GM23248 (cell line): ENCODE results near the gene PLEKHG2. TPM values are rescaled to one million over a fixed set of nuclear protein-coding genes. Genes with fewer than 3 reads are reported as not detected.

Experiments
- DNase-seq: peaks from one replicate; pipeline ENCODE4 v3.0.0-alpha.2; 2015
- H2AFZ ChIP-seq: fragments of 200-600 bp; sonication (generic); 2 replicates; pipeline ENCODE4 v1.6.1; 2016; ENCODE audit warnings: antibody characterized with exemption
- H3F3A ChIP-seq: fragments of 200-600 bp; sonication (generic); 2 replicates; pipeline ENCODE4 v1.6.1; 2016; ENCODE audit warnings: mild to moderate bottlenecking, antibody characterized with exemption, mixed run types; ENCODE audit not compliant: insufficient read depth
- H3K27ac ChIP-seq: fragments of 200-600 bp; sonication (generic); 2 replicates; pipeline ENCODE4 v1.5.1; 2016; ENCODE audit warnings: mild to moderate bottlenecking
- H3K27me3 ChIP-seq: fragments of 200-600 bp; sonication (generic); replicated peaks from 2 replicates; pipeline ENCODE4 v1.6.1; 2016; ENCODE audit warnings: mild to moderate bottlenecking; ENCODE audit not compliant: insufficient read depth
- H3K36me3 ChIP-seq: fragments of 200-600 bp; sonication (generic); 2 replicates; pipeline ENCODE4 v1.6.1; 2016; ENCODE audit warnings: low read depth, mild to moderate bottlenecking
- H3K4me1 ChIP-seq: fragments of 200-600 bp; sonication (generic); 2 replicates; pipeline ENCODE4 v1.6.1; 2016; ENCODE audit warnings: mild to moderate bottlenecking; ENCODE audit not compliant: insufficient read depth
- H3K4me2 ChIP-seq: fragments of 200-600 bp; sonication (generic); one replicate; pipeline ENCODE4 v1.6.1; 2016; ENCODE audit warnings: mild to moderate bottlenecking; ENCODE audit not compliant: unreplicated experiment
- H3K4me3 ChIP-seq: fragments of 200-600 bp; sonication (generic); 2 replicates; pipeline ENCODE4 v1.5.1; 2016; ENCODE audit warnings: mild to moderate bottlenecking
- H3K79me2 ChIP-seq: fragments of 200-600 bp; sonication (generic); 2 replicates; pipeline ENCODE4 v1.6.1; 2016; ENCODE audit warnings: mild to moderate bottlenecking; ENCODE audit not compliant: insufficient read depth
- H3K9ac ChIP-seq: fragments of 200-600 bp; sonication (generic); 2 replicates; pipeline ENCODE4 v1.6.1; 2016; ENCODE audit warnings: mild to moderate bottlenecking
- H3K9me2 ChIP-seq: fragments of 200-600 bp; sonication (generic); 2 replicates; pipeline ENCODE4 v1.6.1; 2016; ENCODE audit warnings: mixed run types, mild to moderate bottlenecking, moderate library complexity; ENCODE audit not compliant: insufficient read depth
- H3K9me3 ChIP-seq: fragments of 200-600 bp; sonication (generic); one replicate; pipeline ENCODE4 v1.6.1; 2017; ENCODE audit warnings: low read depth
- H4K20me1 ChIP-seq: fragments of 200-600 bp; sonication (generic); 2 replicates; pipeline ENCODE4 v1.6.0; 2016; ENCODE audit not compliant: insufficient read depth
- EZH2 ChIP-seq: fragments of 200-600 bp; sonication (generic); IDR thresholded peaks from 2 replicates; pipeline ENCODE4 v1.6.1; 2018; ENCODE audit warnings: antibody characterized with exemption, mild to moderate bottlenecking; ENCODE audit not compliant: insufficient read depth, poor library complexity, severe bottlenecking
- EZH2phosphoT487 ChIP-seq: fragments of 200-600 bp; sonication (generic); IDR thresholded peaks from 2 replicates; pipeline ENCODE4 v1.6.1; 2018; ENCODE audit warnings: antibody characterized with exemption, moderate library complexity, mild to moderate bottlenecking, low read depth; ENCODE audit not compliant: insufficient read depth
- WGBS, 2 experiments: methylation state at CpG; one replicate each; pipeline ENCODE4 v1.1.6; 2015 to 2017; ENCODE audit warnings: low lambda C conversion rate in 2 of 2, low coverage in 1 of 2; ENCODE audit errors: missing lambda C conversion rate in 2 of 2; 5-methylcytosine and 5-hydroxymethylcytosine counted together
- in situ Hi-C: fragments of 300-500 bp; cut with MboI; formaldehyde crosslinking; loops from 2 replicates; pipeline ENCODE4 v1.15.0; 2020
- polyA plus RNA-seq: library from polyadenylated mRNA; unstranded; fragments of >200 nt; fragmentation: Nextera tagmentation; extraction: Ambion mirVana; gene quantifications from 2 replicates; pipeline ENCODE4 v1.2.1, GENCODE V29; 2016
- total RNA-seq: library from RNA; depleted of rRNA; stranded (reverse); fragments of >200 nt; shearing (Covaris generic); gene quantifications from 2 replicates; pipeline ENCODE4 v1.2.3, GENCODE V29; 2014

The PLEKHG2 gene
- total and polyA plus RNA-seq, 2 experiments from 2014 or later: 12.0 to 12.2 TPM

DNA sequence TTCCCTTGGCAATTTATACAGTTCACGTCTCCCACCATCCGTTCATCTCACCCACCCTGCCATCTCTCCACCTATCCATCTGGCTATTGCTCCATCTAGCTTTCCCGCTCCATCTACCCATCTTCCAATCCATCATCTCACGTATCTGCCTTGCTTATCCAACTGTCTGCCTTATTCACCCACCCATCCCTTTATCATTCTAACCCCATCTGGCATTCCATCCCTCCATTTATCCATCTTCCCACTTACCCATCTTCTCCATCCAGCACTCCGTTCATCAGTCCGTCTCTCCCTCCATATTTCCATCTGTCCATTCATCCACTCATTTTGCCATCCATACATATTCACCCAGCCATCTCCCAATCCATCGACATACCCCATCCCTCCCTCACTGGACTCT, 13.3 kb downstream of the PLEKHG2 start:
- H3K4me1 ChIP-seq: peaks cover 17% of the 10 kb centered on the region
- no peaks in the 10 kb centered on the region for H3K9me2 ChIP-seq
- no peaks in the 10 kb centered on the region for H3K36me3 ChIP-seq
- H2AFZ ChIP-seq: no peak overlapping the region
- 87 to 92% methylated on average over 7 of the region's 7 CpGs for WGBS, 2 experiments
- H3K79me2 ChIP-seq: no peaks in the 10 kb centered on the region
- TF ChIP-seq EZH2 (no peak), EZH2phosphoT487 (no peak)
- H4K20me1 ChIP-seq: no peaks in the 10 kb centered on the region
- in situ Hi-C loops: no loop called here
- DNase-seq: no peak
- H3K27me3 ChIP-seq: no peaks in the 10 kb centered on the region
- peaks cover 51% of the 10 kb centered on the region for H3F3A ChIP-seq
- H3K4me3 ChIP-seq: no peak overlapping the region
- H3K9me3 ChIP-seq: no peaks in the 10 kb centered on the region
- H3K27ac ChIP-seq: no peak overlapping the region
- no peak overlapping the region for H3K4me2 ChIP-seq
- H3K9ac ChIP-seq: no peak overlapping the region

DNA sequence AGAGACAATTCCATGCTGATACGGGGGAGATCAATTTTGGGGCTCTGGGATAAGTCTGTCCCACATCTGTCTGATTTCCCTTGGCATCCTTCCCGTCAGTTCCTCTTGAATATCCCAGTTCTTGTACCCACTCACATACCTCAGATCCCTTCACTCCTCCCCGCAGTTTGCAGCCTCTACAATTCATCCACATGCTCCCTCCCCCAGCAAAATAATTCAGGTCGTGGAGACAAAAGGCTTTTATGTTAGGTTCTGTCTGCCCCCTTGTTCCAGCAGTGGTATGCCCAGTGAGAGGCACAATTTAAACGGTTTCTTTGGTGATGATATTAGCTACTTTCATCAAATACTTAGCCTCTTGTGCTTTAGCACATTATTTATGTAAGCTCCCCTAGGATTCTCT, 13.7 kb downstream of the PLEKHG2 start:
- TF ChIP-seq EZH2phosphoT487: no peak
- no peak for TF ChIP-seq EZH2
- peaks cover 17% of the 10 kb centered on the region for H3K4me1 ChIP-seq
- no peaks in the 10 kb centered on the region for H3K36me3 ChIP-seq
- no peaks in the 10 kb centered on the region for H3K79me2 ChIP-seq
- in situ Hi-C loops: no loop called here
- DNase-seq: no peak
- H3K4me2 ChIP-seq: no peak overlapping the region
- no peaks in the 10 kb centered on the region for H4K20me1 ChIP-seq
- H3F3A ChIP-seq: peaks cover 56% of the 10 kb centered on the region
- H3K9me3 ChIP-seq: no peaks in the 10 kb centered on the region
- H3K27ac ChIP-seq: no peak overlapping the region
- no peak overlapping the region for H3K9ac ChIP-seq
- H3K27me3 ChIP-seq: no peaks in the 10 kb centered on the region
- H2AFZ ChIP-seq: no peak overlapping the region
- H3K9me2 ChIP-seq: no peaks in the 10 kb centered on the region
- no peak overlapping the region for H3K4me3 ChIP-seq
- WGBS, 2 experiments: 35% methylated on average over 5 of the region's 5 CpGs

DNA sequence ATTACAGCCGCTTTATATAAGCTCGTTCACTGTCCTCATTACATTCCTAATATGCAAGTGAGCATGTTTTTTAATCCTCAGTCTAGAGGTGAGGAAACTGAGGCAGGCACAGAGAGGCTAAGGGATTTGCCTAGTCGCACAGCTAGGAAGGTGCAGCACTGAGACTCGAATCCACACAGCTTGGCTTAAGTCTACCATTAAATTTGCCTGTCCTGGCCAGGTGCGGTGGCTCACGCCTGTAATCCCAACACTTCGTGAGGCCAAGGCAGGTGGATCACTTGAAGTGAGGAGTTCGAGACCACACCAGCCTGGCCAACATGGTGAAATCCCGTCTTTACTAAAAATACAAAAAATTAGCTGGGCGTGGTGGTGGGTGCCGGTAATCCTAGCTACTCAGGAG, 15.2 kb downstream of the PLEKHG2 start:
- no peaks in the 10 kb centered on the region for H3K9me2 ChIP-seq
- H2AFZ ChIP-seq: no peak overlapping the region
- 76% methylated on average over 11 of the region's 11 CpGs for whole genome bisulfite sequencing, 2 experiments
- H3K4me2 ChIP-seq: no peak overlapping the region
- no peak overlapping the region for H3K9ac ChIP-seq
- H3K79me2 ChIP-seq: no peaks in the 10 kb centered on the region
- H3K9me3 ChIP-seq: no peaks in the 10 kb centered on the region
- H3K4me3 ChIP-seq: no peak overlapping the region
- in situ Hi-C loops: no loop called here
- no peak for DNase-seq
- H3K36me3 ChIP-seq: peaks cover 5% of the 10 kb centered on the region; the same call in 1 of the 2 replicates
- H3K4me1 ChIP-seq: peaks cover 17% of the 10 kb centered on the region
- peak overlapping the region; percentile 88 for H3K27ac ChIP-seq
- H3F3A ChIP-seq: peaks cover 68% of the 10 kb centered on the region
- TF ChIP-seq EZH2 (no peak), EZH2phosphoT487 (no peak)
- H3K27me3 ChIP-seq: no peaks in the 10 kb centered on the region
- H4K20me1 ChIP-seq: no peaks in the 10 kb centered on the region

DNA sequence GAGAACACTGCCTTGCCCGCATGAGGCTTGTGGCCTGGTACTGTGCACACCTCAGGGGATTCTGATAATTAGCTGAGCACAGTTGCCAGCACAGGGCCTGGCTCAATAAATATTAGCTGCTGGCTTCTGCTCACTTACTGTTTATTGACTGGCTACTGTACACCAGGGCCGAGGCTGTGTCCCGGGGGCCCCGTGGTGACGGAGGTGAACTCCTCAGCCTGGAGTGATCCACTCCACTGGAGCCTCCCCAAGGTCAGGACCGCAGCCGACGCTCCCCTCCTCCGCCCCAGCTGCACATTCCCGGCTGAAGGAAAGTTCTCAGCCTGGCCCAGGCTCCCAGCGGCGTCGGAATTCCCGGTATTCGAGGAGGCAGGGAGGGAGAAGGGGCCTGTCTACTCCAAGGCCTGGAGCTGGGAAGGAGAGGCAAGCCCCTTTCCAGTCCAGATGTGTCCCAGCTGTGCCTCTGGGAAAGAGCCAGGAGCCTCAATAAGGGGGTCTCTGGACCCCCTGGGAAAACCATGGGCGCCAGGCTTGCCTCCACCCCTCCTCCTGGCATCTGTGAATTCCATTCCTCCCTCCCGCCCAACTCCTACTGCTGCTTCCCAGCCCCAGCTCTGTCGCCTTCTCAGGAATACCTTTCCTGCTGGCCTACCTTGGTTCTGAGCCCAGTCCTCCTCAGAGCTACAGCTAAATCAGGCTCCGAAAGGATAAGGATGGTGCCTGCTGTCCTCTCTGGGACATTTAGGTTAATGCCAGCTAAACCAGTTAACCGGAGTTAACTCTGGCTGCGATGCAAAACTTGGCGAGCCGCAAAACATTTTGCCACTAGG, 16.0 kb downstream of the PLEKHG2 start:
- no peaks in the 10 kb centered on the region for H3K27me3 ChIP-seq
- no peaks in the 10 kb centered on the region for H3K9me2 ChIP-seq
- H3K4me3 ChIP-seq: peak overlapping the region; percentile 28; the same call in 1 of the 2 replicates
- 3 to 8% methylated on average over 21 to 23 of the region's 23 CpGs for WGBS, 2 experiments
- peak overlapping the region; percentile 66 for H2AFZ ChIP-seq
- H4K20me1 ChIP-seq: no peaks in the 10 kb centered on the region
- H3K4me1 ChIP-seq: peaks cover 17% of the 10 kb centered on the region
- H3K36me3 ChIP-seq: peaks cover 13% of the 10 kb centered on the region
- no peaks in the 10 kb centered on the region for H3K9me3 ChIP-seq
- peak overlapping the region; percentile 71 for H3K4me2 ChIP-seq
- peaks cover 75% of the 10 kb centered on the region for H3F3A ChIP-seq
- in situ Hi-C loops: no loop called here
- H3K79me2 ChIP-seq: peaks cover 7% of the 10 kb centered on the region
- peak; percentile 85 for DNase-seq
- no peak for TF ChIP-seq EZH2
- no peak for TF ChIP-seq EZH2phosphoT487
- H3K27ac ChIP-seq: peak overlapping the region; percentile 88
- peak overlapping the region; percentile 66 for H3K9ac ChIP-seq
